SU-DHL-6 (cell line): Measurements from ENCODE around the gene CHCHD1.

Experiments
- EZH2phosphoT487 ChIP-seq: fragments of 200-600 bp; sonication (generic), shearing (Covaris generic); conservative IDR thresholded peaks from 2 replicates; pipeline ENCODE4 v1.6.1; 2018; ENCODE audit warnings: mild to moderate bottlenecking, antibody characterized with exemption, low read length, moderate library complexity, mixed read lengths
- TF ChIP-seq, protein P1 (sequence below): fragments of 200-600 bp; sonication (generic); IDR thresholded peaks from one replicate; pipeline ENCODE4 v1.5.1; 2017; ENCODE audit warnings: antibody characterized with exemption, mild to moderate bottlenecking, low read length, moderate library complexity; ENCODE audit not compliant: insufficient read depth, poor library complexity, severe bottlenecking

DNA sequence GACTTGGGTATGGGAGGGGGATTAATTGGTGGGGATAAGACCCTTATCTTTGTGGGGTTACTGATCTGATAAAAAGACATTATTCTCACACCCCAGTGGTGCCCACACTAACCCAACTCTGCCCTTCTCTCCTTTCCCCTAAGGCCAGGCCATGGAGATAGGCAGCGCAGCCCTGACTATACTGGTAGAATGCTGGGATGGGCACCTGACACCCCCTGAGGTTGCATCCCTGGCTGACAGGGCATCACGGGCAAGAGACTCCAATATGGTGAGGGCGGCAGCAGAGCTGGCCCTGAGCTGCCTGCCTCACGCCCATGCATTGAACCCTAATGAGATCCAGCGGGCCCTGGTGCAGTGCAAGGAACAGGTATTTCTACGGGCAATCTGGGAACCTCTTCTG, 16.2 kb downstream of the CHCHD1 start:
- TF ChIP-seq, protein P1, sequence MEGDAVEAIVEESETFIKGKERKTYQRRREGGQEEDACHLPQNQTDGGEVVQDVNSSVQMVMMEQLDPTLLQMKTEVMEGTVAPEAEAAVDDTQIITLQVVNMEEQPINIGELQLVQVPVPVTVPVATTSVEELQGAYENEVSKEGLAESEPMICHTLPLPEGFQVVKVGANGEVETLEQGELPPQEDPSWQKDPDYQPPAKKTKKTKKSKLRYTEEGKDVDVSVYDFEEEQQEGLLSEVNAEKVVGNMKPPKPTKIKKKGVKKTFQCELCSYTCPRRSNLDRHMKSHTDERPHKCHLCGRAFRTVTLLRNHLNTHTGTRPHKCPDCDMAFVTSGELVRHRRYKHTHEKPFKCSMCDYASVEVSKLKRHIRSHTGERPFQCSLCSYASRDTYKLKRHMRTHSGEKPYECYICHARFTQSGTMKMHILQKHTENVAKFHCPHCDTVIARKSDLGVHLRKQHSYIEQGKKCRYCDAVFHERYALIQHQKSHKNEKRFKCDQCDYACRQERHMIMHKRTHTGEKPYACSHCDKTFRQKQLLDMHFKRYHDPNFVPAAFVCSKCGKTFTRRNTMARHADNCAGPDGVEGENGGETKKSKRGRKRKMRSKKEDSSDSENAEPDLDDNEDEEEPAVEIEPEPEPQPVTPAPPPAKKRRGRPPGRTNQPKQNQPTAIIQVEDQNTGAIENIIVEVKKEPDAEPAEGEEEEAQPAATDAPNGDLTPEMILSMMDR, result no peak
- no peak for TF ChIP-seq EZH2phosphoT487
